Esophagus squamous epithelium (tissue), 4 donors: ENCODE measurements around the gene DUSP8.
"Not testable (repeated sequence)": the region's sequence is repeated elsewhere in the genome, so short reads cannot be mapped to it uniquely, and the experiment has no call there.

Experiments
- POLR2A ChIP-seq, 4 donors: fragments of 450-650 bp; IDR thresholded peaks; one replicate each; pipeline ENCODE4 v1.6.1; 2017; ENCODE audit warnings: antibody characterized with exemption in 4 of 4, mild to moderate bottlenecking in 4 of 4, moderate library complexity in 3 of 4
- TF ChIP-seq, protein P1 (sequence below), 6 experiments: fragments of 450-650 bp in 4 of 6; fragments of 200-600 bp in 2 of 6; sonication (generic) in 2 of 6; IDR thresholded peaks; one replicate each; pipeline ENCODE4 v1.5.1; 2016 to 2019; ENCODE audit warnings: antibody characterized with exemption in 6 of 6, mild to moderate bottlenecking in 4 of 6, moderate library complexity in 4 of 6

DNA sequence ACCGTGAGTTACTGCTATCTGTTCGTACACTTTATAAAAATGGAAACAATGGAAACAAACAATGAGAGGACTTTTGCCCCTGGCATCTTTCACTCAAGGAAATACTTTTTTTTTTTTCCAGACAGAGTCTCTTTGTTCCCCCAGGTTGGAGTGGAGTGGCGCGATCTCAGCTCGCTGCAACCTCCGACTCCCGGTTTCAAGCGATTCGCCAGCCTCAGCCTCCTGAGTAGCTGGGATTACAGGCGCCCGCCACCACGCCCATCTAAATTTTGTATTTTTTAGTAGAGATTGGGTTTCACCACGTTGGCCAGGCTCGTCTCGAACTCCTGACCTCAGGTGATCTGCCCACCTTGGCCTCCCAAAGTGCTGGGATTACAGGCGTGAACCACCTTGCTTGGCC lies 3.7 kb upstream of the DUSP8 start:
- TF ChIP-seq POLR2A (IDR thresholded peaks at IDR 0.05): not testable (repeated sequence)
- TF ChIP-seq, protein P1, sequence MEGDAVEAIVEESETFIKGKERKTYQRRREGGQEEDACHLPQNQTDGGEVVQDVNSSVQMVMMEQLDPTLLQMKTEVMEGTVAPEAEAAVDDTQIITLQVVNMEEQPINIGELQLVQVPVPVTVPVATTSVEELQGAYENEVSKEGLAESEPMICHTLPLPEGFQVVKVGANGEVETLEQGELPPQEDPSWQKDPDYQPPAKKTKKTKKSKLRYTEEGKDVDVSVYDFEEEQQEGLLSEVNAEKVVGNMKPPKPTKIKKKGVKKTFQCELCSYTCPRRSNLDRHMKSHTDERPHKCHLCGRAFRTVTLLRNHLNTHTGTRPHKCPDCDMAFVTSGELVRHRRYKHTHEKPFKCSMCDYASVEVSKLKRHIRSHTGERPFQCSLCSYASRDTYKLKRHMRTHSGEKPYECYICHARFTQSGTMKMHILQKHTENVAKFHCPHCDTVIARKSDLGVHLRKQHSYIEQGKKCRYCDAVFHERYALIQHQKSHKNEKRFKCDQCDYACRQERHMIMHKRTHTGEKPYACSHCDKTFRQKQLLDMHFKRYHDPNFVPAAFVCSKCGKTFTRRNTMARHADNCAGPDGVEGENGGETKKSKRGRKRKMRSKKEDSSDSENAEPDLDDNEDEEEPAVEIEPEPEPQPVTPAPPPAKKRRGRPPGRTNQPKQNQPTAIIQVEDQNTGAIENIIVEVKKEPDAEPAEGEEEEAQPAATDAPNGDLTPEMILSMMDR (IDR thresholded peaks at IDR 0.05): not testable (repeated sequence)
